ENCODE measurements around the gene SNRNP25.
A peak's percentile ranks its signal among the peaks of the same experiment; 100 is the strongest.
"Not testable (repeated sequence)": the region's sequence is repeated elsewhere in the genome, so short reads cannot be mapped to it uniquely, and the experiment has no call there.

Gene SNRNP25

DNA sequence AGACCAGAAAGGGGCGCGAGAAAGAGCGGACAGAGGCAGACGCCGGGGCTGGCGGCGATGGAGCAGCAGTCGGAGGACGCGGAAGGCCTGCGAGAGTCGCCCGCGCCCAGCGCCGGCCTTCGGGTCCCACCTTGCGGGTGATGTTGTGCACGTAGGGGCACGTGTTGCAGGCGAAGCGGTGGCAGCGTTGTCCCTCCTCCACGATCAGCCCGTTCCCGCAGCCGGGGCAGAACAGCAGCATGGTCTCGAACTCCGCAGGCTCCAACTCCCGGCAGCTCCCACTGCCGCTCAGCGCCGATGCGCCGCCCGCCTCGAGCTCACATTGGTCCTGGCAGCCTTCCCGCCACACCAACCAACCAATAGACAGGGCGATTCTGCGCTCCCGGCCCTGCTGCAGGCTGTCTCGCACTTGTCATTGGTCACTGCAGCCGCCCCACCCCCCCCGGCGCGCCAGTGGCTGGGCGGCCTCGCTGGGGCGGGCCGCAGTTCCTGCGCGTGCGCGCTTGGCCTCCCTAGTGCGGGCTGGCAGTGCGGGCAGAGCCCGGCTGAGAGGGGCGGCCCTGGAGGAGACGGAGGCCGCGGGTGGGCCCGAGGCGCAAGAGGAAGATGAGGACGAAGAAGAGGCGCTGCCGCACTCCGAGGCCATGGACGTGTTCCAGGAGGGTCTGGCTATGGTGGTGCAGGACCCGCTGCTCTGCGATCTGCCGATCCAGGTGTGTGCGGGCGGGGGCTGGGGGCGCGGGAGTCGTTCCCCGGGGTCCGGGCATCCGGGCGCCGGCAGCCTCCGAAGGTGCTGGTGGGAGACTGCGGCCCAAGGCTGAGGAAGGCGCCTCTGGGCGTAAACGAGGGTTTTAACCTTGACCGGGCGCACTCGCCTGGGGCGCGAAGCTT is at the start of gene SNRNP25, which contains the start of gene POLR3K:
SNRNP25 (plus strand) TSS at position 483 of the 891 bp plus-strand sequence; CDS start at position 672, 189 bp downstream.
POLR3K (minus strand) TSS at position 263 of the 891 bp plus-strand sequence; CDS start at position 241, 22 bp downstream.
- DNase-seq, result peak; percentile 79 to 99 (median 98)

- DNase-seq, result no peak
These were observed 43.5 kb upstream of the SNRNP25 start for GRCh38 chr16:9903-10665.

- DNase-seq, result peak in 5 of 14 donors; percentile 18 to 58 (median 35)
These were observed 42.9 kb upstream of the SNRNP25 start for GRCh38 chr16:10772-11171.

GRCh38 chr16:17062-17765 is 36.4 kb upstream of the SNRNP25 start:
- DNase-seq, result not testable (repeated sequence)

DNA sequence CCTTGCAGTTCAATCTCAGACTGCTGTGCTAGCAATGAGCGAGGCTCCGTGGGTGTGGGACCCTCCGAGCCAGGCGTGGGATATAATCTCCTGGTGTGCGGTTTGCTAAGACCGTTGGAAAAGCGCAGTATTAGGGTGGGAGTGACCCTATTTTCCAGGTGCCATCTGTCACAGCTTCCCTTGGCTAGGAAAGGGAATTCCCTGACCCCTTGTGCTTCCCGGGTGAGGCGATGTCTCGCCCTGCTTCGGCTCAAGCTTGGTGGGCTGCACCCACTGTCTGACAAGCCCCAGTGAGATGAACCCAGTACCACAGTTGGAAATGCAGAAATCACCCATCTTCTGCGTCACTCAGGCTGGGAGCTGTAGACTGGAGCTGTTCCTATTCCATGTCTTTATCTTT is 32.7 kb upstream of the SNRNP25 start:
- DNase-seq, result not testable (repeated sequence)

DNA sequence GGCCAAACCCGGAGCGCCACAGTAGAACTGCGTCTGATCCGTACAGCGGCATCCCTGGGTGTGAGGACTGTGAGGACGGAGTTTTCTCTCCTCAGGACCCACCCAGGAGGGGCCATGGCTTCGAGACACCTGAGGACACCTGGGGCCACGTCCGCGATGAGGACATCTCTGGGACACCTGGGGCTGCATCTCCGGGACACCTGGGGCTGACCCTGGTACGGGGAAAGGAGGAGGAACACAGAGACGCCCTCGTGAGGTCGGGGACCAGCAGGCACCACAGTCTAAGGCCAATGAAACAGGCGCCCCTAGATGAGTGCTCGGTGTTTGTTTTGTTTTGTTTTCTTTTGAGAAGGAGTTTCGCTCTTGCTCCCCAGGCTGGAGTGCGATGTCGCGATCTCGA is 29.5 kb upstream of the SNRNP25 start:
- not testable (repeated sequence) for DNase-seq

DNA sequence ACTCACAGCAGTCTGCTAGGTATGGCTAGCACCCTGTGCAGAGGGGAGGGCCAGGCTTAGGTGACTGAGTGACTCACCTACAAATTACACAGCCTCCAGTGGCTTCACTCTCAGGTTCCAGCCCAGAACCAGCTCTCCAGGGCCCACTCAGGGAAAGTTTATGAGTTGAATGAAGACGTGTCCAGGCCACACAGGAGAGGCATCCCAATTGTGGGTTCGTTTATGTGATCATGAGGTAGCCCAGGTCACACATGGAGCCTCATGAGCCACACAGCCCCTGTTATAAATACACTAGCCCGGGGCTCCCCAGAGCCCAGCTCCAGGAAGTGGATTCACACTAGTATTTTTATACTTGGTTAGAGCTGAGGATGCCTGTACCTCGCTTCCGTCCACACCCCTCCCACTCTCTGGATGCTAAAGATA is 27.7 kb upstream of the SNRNP25 start:
- DNase-seq, result not testable (repeated sequence)

GRCh38 chr16:30627-31026 is 23.0 kb upstream of the SNRNP25 start:
- DNase-seq, result not testable (repeated sequence)

DNA sequence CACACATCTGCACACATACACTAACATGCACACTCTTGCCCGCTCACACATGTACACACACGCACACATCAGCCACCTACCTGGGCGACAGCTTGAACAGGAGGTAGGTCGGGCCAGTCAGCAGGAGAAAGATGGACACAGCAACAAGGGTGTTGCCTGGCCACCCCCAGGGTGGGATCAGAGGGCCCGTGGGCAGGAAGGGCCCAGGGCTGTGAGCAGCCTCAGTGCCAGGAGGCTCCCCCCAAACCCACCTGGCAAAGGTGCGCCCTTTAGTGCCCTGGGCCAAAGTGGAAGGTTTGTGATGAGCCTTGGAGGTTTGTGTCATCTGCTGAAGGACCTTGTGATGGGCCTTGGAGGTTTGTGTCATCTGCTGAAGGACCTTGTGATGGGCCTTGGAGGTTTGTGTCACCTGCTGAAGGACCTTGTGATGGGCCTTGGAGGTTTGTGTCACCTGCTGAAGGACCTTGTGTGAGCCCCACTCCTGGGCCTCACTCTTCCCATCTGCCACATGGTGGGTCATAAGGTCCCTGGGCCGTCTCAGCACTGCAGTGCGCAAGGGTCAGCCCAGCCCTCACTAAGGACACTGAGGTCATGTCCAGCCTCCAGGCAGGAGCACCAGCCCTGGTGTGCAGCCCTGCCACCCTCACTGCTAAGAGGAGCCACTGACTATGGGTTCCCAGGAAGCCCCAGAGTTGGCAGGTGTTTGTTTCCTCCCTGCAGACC is 20.3 kb upstream of the SNRNP25 start:
- not testable (repeated sequence) for DNase-seq

DNA sequence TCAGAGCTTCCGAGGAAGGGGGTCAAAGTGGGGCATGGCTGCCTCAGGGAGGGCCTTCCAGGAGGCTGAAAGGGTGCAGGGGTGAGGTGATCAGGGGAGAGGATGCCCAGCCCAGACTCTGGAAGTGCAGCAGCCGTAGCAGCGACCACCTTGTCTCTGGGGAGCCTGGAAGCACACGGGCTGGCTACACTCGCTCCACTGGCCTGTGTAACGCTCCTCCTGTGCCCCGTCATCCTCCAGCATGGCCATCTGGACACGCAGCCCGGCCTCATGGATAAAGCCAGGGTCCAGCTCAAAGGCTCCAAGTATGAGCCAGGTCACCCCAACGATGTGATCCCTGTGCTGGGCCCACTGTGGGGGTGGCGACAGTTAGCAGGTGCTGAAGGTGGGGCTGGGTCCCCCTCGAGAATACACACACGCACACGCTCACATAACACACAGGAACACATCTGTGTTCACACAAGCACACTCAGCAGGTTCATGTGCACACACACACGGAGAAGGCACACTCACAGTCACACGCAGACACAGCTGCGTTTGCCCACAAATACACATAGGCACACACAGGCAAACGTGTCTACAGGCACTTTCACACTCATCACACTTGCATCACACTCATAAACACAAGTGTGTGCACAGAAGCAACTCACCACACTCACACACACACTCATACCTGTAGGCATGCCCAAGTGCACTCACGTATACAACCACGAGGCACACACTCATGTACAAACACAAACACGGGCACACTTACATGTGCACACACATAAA is 19.6 kb upstream of the SNRNP25 start:
- DNase-seq, result no peak

GRCh38 chr16:34648-34987 is 19.0 kb upstream of the SNRNP25 start:
- no peak for DNase-seq

DNA sequence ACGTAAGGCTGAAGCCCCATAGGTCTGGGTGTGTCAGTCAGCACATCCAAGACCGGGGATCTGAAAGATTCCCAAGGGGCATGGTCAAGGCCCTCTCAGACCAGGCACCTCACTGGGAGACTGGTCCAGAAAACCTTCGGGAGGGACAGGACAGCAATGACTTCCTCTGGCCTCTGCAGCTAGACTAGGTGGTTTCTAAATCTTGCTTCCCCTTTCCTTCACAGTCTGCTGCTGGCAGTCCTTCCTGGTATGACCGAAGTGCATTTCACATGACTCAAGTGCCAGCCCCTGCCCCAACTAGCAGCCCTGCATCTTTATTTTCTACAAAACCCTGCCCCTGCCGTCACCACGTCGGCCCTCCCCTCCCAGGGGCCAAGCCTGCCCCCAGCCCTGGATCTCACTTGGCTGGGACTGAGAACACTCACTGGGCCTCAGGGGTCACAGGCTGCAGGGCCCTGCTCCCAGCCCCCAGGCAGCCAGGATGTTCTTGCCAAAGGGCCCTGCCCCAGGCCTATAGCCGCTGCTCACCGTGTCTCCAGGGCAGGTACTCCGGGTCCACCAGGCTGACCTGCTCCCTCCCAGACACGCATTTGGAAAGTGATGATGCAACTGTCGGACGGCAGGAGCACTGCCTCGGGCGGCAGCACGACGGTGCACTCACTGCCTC is 18.5 kb upstream of the SNRNP25 start:
- peak in 3 of 14 donors; percentile 11 to 26 (median 22) for DNase-seq

DNA sequence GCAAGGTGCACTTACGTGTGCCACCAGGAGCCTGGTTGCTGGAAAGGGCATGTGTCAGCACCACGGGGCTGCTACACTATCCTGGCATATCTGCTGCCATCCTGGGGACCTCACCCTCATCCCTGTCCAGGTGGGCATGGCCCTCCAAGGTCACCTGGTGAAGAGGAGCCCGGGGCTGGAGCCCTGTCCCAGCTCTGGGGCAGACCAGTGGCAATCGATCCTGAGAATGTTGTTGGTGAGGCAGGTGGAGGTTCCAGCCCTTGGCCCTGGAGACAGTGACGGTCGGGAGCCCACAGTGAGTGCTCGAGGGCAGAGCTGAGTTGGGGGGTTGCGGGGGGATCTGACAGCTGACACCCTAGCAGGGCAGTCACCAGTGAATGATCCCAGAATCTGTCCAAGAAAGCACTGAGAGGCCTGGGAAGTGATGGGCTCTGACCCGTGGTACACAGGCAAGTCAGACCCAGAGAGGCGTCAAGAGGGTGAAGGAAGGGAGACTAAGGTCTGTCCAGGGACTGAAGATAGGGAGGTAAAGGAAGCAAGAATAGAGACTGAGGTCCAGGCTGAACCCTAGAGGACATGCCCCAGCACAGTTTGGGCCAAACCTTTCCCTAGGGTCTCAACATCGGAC is 17.8 kb upstream of the SNRNP25 start:
- DNase-seq, result no peak

DNA sequence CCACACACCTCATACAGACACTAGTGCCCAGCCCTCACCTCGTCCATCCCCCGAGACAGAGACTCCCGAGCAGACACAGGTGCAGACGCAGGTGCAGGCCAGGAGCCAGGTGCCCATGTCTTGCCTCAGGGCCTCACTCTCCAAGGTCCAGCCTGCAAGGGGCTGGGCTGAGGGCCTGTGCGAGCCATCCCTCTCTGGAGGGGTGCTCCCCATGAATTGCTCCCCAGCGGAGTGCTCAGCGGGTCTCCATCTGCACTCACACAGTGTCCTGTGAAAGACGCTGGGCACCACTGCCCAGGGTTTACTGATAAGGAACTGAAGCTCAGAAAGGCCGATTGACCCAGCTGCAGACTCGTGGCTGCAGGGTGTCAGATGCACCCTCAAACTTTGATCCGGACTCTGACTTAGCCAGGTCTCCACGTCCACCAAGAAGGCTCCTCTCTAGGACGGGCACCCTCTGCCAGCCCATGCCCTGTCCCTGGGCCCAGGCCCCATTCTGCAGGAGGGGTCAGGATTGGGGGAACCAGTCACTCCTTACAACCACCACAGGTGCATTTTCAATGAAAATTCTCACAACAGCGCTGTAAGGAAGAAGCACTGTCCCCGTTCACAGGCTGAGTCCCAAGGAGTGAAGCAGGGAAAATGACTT is 17.2 kb upstream of the SNRNP25 start:
- no peak for DNase-seq

DNA sequence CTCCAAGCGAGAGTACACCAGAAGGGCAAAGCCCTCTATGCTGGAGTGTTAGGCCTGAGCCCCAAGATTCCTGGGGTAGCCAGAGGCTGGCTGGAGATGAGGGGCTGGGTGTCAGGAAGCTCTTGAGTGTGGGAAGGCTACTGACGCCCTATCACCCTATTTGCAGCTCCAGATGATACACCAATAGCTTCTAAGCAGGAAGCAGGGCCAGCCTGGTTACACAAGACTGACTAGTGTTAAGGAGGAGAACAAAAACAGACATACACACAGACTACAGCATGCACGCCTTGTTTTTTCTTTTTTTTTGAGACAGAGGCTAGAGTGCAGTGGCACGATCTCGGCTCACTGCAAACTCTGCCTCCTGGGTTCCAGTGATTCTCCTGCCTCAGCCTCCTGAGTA is 16.1 kb upstream of the SNRNP25 start:
- DNase-seq, result no peak

- not testable (repeated sequence) for DNase-seq
These were observed 15.4 kb upstream of the SNRNP25 start for GRCh38 chr16:38206-38605.

DNA sequence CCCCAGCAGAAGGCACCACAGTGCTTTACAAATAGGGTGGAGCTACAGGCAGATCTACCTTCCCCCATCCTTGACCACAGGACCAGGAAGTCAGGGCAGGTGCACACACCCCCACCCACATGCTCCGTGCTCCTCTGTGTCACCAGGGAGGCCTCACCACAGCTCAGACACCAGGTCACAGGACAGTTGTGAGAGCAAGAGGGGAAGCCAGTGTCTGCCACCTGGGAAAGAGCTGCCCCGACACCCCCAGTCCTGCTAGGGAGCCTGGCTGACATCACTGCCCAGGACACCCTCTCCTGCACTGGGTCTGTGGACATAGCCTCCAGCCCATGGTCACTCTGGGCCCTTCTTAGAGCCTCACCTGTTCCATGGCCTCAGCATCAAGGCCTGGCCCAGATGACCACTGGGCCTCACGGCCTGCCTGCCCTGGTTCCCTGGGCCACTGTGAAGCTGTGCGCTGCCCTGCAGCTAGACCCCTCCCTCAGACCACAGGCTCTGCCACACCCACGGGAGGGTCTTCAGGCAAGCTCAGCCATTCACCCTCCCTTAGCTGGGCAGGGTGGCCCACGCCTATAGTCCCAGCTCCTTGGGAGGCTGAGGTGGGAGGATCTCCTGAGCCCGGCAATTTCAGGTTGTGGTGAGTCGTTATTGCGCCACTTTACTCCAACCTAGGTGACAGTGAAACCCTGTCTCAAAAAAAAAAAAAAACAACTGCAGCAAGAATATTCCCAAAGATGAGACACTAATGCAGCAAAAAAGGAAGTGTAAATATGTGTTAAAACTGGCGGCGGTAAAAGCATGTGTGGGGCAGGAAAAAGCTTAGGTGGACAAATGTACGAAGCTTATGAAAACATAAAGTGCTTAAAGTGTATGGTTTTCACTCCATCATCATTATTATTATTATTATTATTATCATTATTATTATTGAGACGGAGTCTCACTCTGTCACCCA is 14.4 kb upstream of the SNRNP25 start:
- no peak for DNase-seq

- DNase-seq, result no peak
These were observed 12.1 kb upstream of the SNRNP25 start for GRCh38 chr16:41439-42068.

All from C1 segment of cervical spinal cord (tissue), 14 donors.